Mesenchymal stem cell (in vitro differentiated cells and primary cell): ENCODE results near the gene URM1.

ENCODE experiments used
- DNase-seq: peaks from one replicate; pipeline ENCODE4 v3.0.0-alpha.2; 2013
- H2AFZ ChIP-seq: one replicate; pipeline ENCODE4 v1.6.1; 2013; ENCODE audit warnings: low read depth, mild to moderate bottlenecking, control low read depth, inconsistent platforms, low read length, moderate library complexity
- H2AK5ac ChIP-seq: 2 replicates; pipeline ENCODE4 v1.6.1; 2013; ENCODE audit warnings: low read length, moderate library complexity, mild to moderate bottlenecking, inconsistent platforms; ENCODE audit not compliant: severe bottlenecking
- H2BK120ac ChIP-seq: one replicate; pipeline ENCODE4 v1.6.1; 2013; ENCODE audit warnings: low read depth, mild to moderate bottlenecking, inconsistent platforms, low read length, moderate library complexity
- H2BK12ac ChIP-seq, 2 experiments: one replicate each; pipeline ENCODE4 v1.6.1; 2013; ENCODE audit warnings: inconsistent platforms in 2 of 2, low read length in 2 of 2, mild to moderate bottlenecking in 2 of 2, moderate library complexity in 2 of 2, control low read depth in 1 of 2
- H2BK15ac ChIP-seq: one replicate; pipeline ENCODE4 v1.6.1; 2013; ENCODE audit warnings: mild to moderate bottlenecking, low read depth, inconsistent platforms; ENCODE audit not compliant: poor library complexity, severe bottlenecking
- H2BK5ac ChIP-seq: 2 replicates; pipeline ENCODE4 v1.6.1; 2013; ENCODE audit warnings: low read depth, mild to moderate bottlenecking, low read length, control low read depth, inconsistent platforms; ENCODE audit not compliant: poor library complexity, severe bottlenecking
- H3K14ac ChIP-seq, 2 experiments: one replicate each; pipeline ENCODE4 v1.6.1; 2013; ENCODE audit warnings: inconsistent platforms in 2 of 2, low read length in 2 of 2, control low read depth in 1 of 2, mild to moderate bottlenecking in 1 of 2, moderate library complexity in 1 of 2
- H3K18ac ChIP-seq, 2 experiments: one replicate each; pipeline ENCODE4 v1.6.1; 2013; ENCODE audit warnings: inconsistent platforms in 2 of 2, low read length in 2 of 2, control low read depth in 1 of 2, low read depth in 1 of 2, mild to moderate bottlenecking in 1 of 2
- H3K23ac ChIP-seq, 2 experiments: one replicate each; pipeline ENCODE4 v1.6.1; 2013; ENCODE audit warnings: inconsistent platforms in 2 of 2, low read length in 2 of 2, mild to moderate bottlenecking in 2 of 2, moderate library complexity in 2 of 2, control low read depth in 1 of 2
- H3K27ac ChIP-seq: 2 replicates; pipeline ENCODE4 v1.5.1; 2013; ENCODE audit warnings: mild to moderate bottlenecking, moderate library complexity, low read length, control low read depth, inconsistent platforms; ENCODE audit not compliant: poor library complexity, severe bottlenecking
- H3K27me3 ChIP-seq, 2 experiments: 2 replicates each; pipeline versions ENCODE4 v1.6.1 to v1.7.0; 2013; ENCODE audit warnings: low read length in 2 of 2, mild to moderate bottlenecking in 2 of 2, moderate library complexity in 2 of 2, control low read depth in 1 of 2, inconsistent platforms in 1 of 2; ENCODE audit not compliant: control insufficient read depth in 1 of 2, insufficient read depth in 1 of 2
- H3K36me3 ChIP-seq, 2 experiments: 2 replicates each; pipeline versions ENCODE4 v1.6.1 to v1.7.0; 2013; ENCODE audit warnings: low read length in 2 of 2, control low read depth in 1 of 2, inconsistent platforms in 1 of 2, low read depth in 1 of 2, mild to moderate bottlenecking in 1 of 2; ENCODE audit not compliant: insufficient read depth in 2 of 2, control insufficient read depth in 1 of 2
- H3K4ac ChIP-seq, 2 experiments: one replicate each; pipeline ENCODE4 v1.6.1; 2013; ENCODE audit warnings: inconsistent platforms in 2 of 2, low read length in 2 of 2, mild to moderate bottlenecking in 2 of 2, moderate library complexity in 2 of 2, control low read depth in 1 of 2, low read depth in 1 of 2
- H3K4me1 ChIP-seq: 2 replicates; pipeline ENCODE4 v1.6.1; 2013; ENCODE audit warnings: low read depth, low read length, control low read depth; ENCODE audit not compliant: control insufficient read depth, insufficient read depth
- H3K4me2 ChIP-seq: 2 replicates; pipeline ENCODE4 v1.6.1; 2013; ENCODE audit warnings: low read length, mild to moderate bottlenecking, inconsistent platforms; ENCODE audit not compliant: poor library complexity, severe bottlenecking
- H3K4me3 ChIP-seq, 2 experiments: 2 replicates each; pipeline versions ENCODE4 v1.5.1 to v1.7.0; 2013; ENCODE audit warnings: low read length in 2 of 2, mild to moderate bottlenecking in 2 of 2, control low read depth in 1 of 2, low read depth in 1 of 2; ENCODE audit not compliant: insufficient read depth in 1 of 2
- H3K79me1 ChIP-seq: replicated peaks from 2 replicates; pipeline ENCODE4 v1.6.1; 2013; ENCODE audit warnings: mild to moderate bottlenecking, control low read depth, low read length, inconsistent platforms; ENCODE audit not compliant: poor library complexity, severe bottlenecking
- H3K9ac ChIP-seq: 2 replicates; pipeline ENCODE4 v1.7.0; 2013; ENCODE audit warnings: mild to moderate bottlenecking, low read length, moderate library complexity
- H3K9me3 ChIP-seq: 2 replicates; pipeline ENCODE4 v1.7.0; 2013; ENCODE audit warnings: mild to moderate bottlenecking, low read length; ENCODE audit not compliant: control insufficient read depth
- H4K8ac ChIP-seq: one replicate; pipeline ENCODE4 v1.6.1; 2013; ENCODE audit warnings: inconsistent platforms, mild to moderate bottlenecking, low read length, moderate library complexity
- H4K91ac ChIP-seq: one replicate; pipeline ENCODE4 v1.6.1; 2013; ENCODE audit warnings: mild to moderate bottlenecking, low read length, inconsistent platforms
- WGBS: methylation state at CpG from one replicate; pipeline ENCODE4 v1.1.7; 2013; ENCODE audit warnings: mixed read lengths; 5-methylcytosine and 5-hydroxymethylcytosine counted together

The URM1 gene

GRCh38 chr9:128408963-128409431 lies 37.8 kb downstream of the URM1 start:
- no peak overlapping the region for H4K91ac ChIP-seq
- H3K14ac ChIP-seq = no peak overlapping the region
- H3K9ac ChIP-seq = no peak overlapping the region
- no peaks in the 10 kb centered on the region for H3K79me1 ChIP-seq
- H2BK5ac ChIP-seq = no peak overlapping the region
- H3K9me3 ChIP-seq = no peaks in the 10 kb centered on the region
- H3K27ac ChIP-seq = no peak overlapping the region
- no peak overlapping the region for H4K8ac ChIP-seq
- H3K23ac ChIP-seq = no peak overlapping the region
- no peak overlapping the region for H2BK120ac ChIP-seq
- no peak overlapping the region for H2AFZ ChIP-seq
- H2BK12ac ChIP-seq = no peak overlapping the region
- peaks cover 22% of the 10 kb centered on the region for H3K4me1 ChIP-seq
- no peak overlapping the region for H3K4ac ChIP-seq
- H3K4me2 ChIP-seq = no peak overlapping the region
- peaks cover 26% of the 10 kb centered on the region in 2 experiments for H3K27me3 ChIP-seq
- H3K18ac ChIP-seq = no peak overlapping the region
- H2BK15ac ChIP-seq = no peak overlapping the region
- no peaks in the 10 kb centered on the region for H3K36me3 ChIP-seq
- no peak for DNase-seq
- H3K4me3 ChIP-seq = no peak overlapping the region
- WGBS = 34% methylated on average over 22 of the region's 26 CpGs
- H2AK5ac ChIP-seq = no peak overlapping the region

GRCh38 chr9:128409450-128409849 lies 38.3 kb downstream of the URM1 start:
- no peak overlapping the region for H4K91ac ChIP-seq
- H2BK12ac ChIP-seq = no peak overlapping the region
- peaks cover 22% of the 10 kb centered on the region for H3K4me1 ChIP-seq
- H3K9ac ChIP-seq = no peak overlapping the region
- no peak overlapping the region for H3K4me3 ChIP-seq
- H3K36me3 ChIP-seq = no peaks in the 10 kb centered on the region
- no peak overlapping the region for H3K23ac ChIP-seq
- H2BK5ac ChIP-seq = no peak overlapping the region
- H3K18ac ChIP-seq = no peak overlapping the region
- H3K79me1 ChIP-seq = no peaks in the 10 kb centered on the region
- H3K27ac ChIP-seq = no peak overlapping the region
- no peak overlapping the region for H2AK5ac ChIP-seq
- 44% methylated on average over 8 of the region's 8 CpGs for WGBS
- H2BK15ac ChIP-seq = no peak overlapping the region
- H2AFZ ChIP-seq = no peak overlapping the region
- H3K9me3 ChIP-seq = no peaks in the 10 kb centered on the region
- peaks cover 30% of the 10 kb centered on the region in 2 experiments for H3K27me3 ChIP-seq
- no peak overlapping the region for H3K4ac ChIP-seq
- H4K8ac ChIP-seq = no peak overlapping the region
- no peak overlapping the region for H2BK120ac ChIP-seq
- DNase-seq = no peak
- no peak overlapping the region for H3K4me2 ChIP-seq
- no peak overlapping the region for H3K14ac ChIP-seq

- Histone ChIP-seq H3K4me1 (peaks cover 22% of the 10 kb centered on the region), H2BK12ac (no peak overlapping the region), H3K9ac (no peak overlapping the region), H3K27me3 (peaks cover 36% of the 10 kb centered on the region in 2 experiments), H3K14ac (no peak overlapping the region), H3K18ac (no peak overlapping the region), H2BK15ac (no peak overlapping the region), H2BK5ac (no peak overlapping the region), H3K27ac (no peak overlapping the region), H2AK5ac (no peak overlapping the region), H2AFZ (no peak overlapping the region), H3K4me3 (no peak overlapping the region), H3K4ac (no peak overlapping the region), H3K36me3 (no peaks in the 10 kb centered on the region), H4K91ac (no peak overlapping the region), H3K79me1 (no peaks in the 10 kb centered on the region), H3K23ac (no peak overlapping the region), H4K8ac (no peak overlapping the region), H2BK120ac (no peak overlapping the region), H3K9me3 (no peaks in the 10 kb centered on the region), H3K4me2 (no peak overlapping the region)
- 39% methylated on average over 6 of the region's 6 CpGs for WGBS
- peak; percentile 49 for DNase-seq
Measured at GRCh38 chr9:128409978-128410377, 38.8 kb downstream of the URM1 start.

- Histone ChIP-seq H2AK5ac (no peak overlapping the region), H3K18ac (no peak overlapping the region), H3K14ac (no peak overlapping the region), H2AFZ (no peak overlapping the region), H3K27ac (no peak overlapping the region), H3K36me3 (no peaks in the 10 kb centered on the region), H3K4me1 (peaks cover 12% of the 10 kb centered on the region), H3K4ac (no peak overlapping the region), H3K23ac (no peak overlapping the region), H4K8ac (no peak overlapping the region), H3K4me2 (no peak overlapping the region), H4K91ac (no peak overlapping the region), H2BK15ac (no peak overlapping the region), H2BK12ac (no peak overlapping the region), H3K9ac (no peak overlapping the region), H2BK5ac (no peak overlapping the region), H3K9me3 (no peaks in the 10 kb centered on the region), H3K4me3 (no peak overlapping the region), H3K27me3 (peaks cover 47 to 49% of the 10 kb centered on the region in 2 experiments), H3K79me1 (no peaks in the 10 kb centered on the region), H2BK120ac (no peak overlapping the region)
- no peak for DNase-seq
- 61% methylated on average over 11 of the region's 11 CpGs for WGBS
Measured at GRCh38 chr9:128411364-128412119, 40.4 kb downstream of the URM1 start.
